Esophagus (tissue), 2 donors: ENCODE data around the gene WDFY4. TPM values are rescaled to one million over a fixed set of nuclear protein-coding genes. Genes with fewer than 3 reads are reported as not detected.

Experiments
- H3K27ac ChIP-seq, 2 donors: one replicate each; pipeline ENCODE4 v1.5.1; 2013; ENCODE audit warnings: low read depth in 2 of 2, mild to moderate bottlenecking in 2 of 2, inconsistent platforms in 1 of 2, low read length in 1 of 2, moderate library complexity in 1 of 2
- H3K27me3 ChIP-seq, 2 donors: one replicate each; pipeline ENCODE4 v1.6.1; 2013; ENCODE audit warnings: low read length in 2 of 2, control low read depth in 1 of 2, mild to moderate bottlenecking in 1 of 2; ENCODE audit not compliant: insufficient read depth in 2 of 2, control insufficient read depth in 1 of 2
- H3K36me3 ChIP-seq, 2 donors: one replicate each; pipeline ENCODE4 v1.6.1; 2013; ENCODE audit warnings: low read length in 1 of 2; ENCODE audit not compliant: control insufficient read depth in 2 of 2, insufficient read depth in 2 of 2
- H3K4me1 ChIP-seq, 2 donors: one replicate each; pipeline ENCODE4 v1.6.1; 2013; ENCODE audit warnings: low read length in 1 of 2; ENCODE audit not compliant: control insufficient read depth in 2 of 2, insufficient read depth in 2 of 2
- H3K4me3 ChIP-seq, 2 donors: one replicate each; pipeline ENCODE4 v1.5.1; 2013; ENCODE audit warnings: low read length in 2 of 2, mild to moderate bottlenecking in 2 of 2, low read depth in 1 of 2, moderate library complexity in 1 of 2
- H3K9me3 ChIP-seq, 2 donors: one replicate each; pipeline ENCODE4 v1.6.1; 2013; ENCODE audit warnings: mild to moderate bottlenecking in 2 of 2, low read depth in 1 of 2, low read length in 1 of 2, moderate library complexity in 1 of 2; ENCODE audit not compliant: control insufficient read depth in 2 of 2, insufficient read depth in 1 of 2
- WGBS, 2 donors: extraction: QIAGEN DNeasy Blood & Tissue Kit; methylation state at CpG; one replicate each; pipeline ENCODE4 v1.1.7; 2013; 5-methylcytosine and 5-hydroxymethylcytosine counted together
- polyA plus RNA-seq, 2 donors: library from polyadenylated mRNA; stranded (reverse); fragments of 200-250 nt; gene quantifications; one replicate each; pipeline ENCODE4 v1.2.3, GENCODE V29; 2013
- donor health status: healthy with polysubstance abuse.
- donor health status: Bipolar disorder and iron deficiency.

WDFY4 gene
- polyA plus RNA-seq, 2 donors: 0.43 to 0.79 TPM

DNA sequence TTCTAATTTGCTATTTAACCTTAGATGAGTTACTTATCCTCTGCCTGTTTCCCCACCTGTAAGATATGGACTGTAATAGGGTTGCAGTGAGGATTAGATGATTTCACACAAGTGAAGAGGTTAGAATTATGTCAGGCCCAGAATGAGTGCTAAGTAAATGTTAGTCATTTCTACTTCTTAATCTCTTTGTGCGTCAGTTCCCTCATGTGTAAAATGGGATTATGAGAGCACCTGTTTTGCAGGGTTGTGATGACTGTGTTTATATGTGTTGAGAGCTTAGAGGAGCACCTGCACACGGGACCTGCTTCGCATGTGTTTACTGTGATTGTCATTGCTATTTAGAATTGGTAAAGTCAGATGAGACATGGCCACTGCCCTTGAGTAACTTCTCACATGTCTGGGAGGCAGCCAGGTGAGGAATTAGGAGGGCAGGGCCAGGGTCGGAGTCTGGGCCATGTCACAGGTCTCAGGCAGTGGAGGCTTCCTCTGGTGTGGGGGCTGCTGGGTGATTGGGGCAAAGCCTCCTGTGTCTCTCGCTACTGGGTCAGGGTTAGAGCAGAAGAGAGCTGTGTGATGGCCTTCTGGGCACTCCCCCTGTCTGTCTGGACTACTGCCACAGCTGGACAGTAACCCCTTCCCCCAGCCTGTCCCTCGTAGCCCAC is 106.7 kb downstream of the WDFY4 start:
- Histone ChIP-seq H3K36me3 (no peaks in the 10 kb centered on the region), H3K4me1 (peaks cover 0 to 9% of the 10 kb centered on the region in 2 donors), H3K9me3 (no peaks in the 10 kb centered on the region), H3K27me3 (no peaks in the 10 kb centered on the region), H3K4me3 (no peak overlapping the region), H3K27ac (peak overlapping the region; percentile 55 to 74)
- WGBS, 2 donors: 67 to 69% methylated on average over 6 of the region's 6 CpGs

DNA sequence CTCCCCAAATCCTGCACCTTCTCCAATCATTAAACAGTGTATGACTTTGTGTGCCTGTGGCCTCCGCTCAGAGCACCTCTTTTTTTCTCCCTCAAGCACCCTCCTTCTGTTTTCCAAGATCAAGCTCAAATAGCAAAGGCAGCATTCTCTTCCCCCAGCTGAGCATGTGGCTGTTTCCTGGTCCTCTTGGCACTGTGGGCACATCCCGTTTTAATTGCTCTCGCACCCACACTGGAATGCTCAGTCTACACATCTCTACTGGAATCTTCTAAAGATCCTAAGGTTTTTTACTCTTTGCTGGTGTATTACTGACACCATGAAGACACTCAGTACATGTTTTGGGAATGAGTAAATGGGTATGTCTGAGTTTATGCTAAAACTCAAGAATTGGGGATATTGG is 107.4 kb downstream of the WDFY4 start:
- Histone ChIP-seq H3K4me1 (peaks cover 0 to 9% of the 10 kb centered on the region in 2 donors), H3K4me3 (no peak overlapping the region), H3K9me3 (no peaks in the 10 kb centered on the region), H3K36me3 (no peaks in the 10 kb centered on the region), H3K27ac (peak overlapping the region in 1 of 2 donors; percentile 74), H3K27me3 (no peaks in the 10 kb centered on the region)
- 67% methylated on average over 3 of the region's 3 CpGs for WGBS, 2 donors

DNA sequence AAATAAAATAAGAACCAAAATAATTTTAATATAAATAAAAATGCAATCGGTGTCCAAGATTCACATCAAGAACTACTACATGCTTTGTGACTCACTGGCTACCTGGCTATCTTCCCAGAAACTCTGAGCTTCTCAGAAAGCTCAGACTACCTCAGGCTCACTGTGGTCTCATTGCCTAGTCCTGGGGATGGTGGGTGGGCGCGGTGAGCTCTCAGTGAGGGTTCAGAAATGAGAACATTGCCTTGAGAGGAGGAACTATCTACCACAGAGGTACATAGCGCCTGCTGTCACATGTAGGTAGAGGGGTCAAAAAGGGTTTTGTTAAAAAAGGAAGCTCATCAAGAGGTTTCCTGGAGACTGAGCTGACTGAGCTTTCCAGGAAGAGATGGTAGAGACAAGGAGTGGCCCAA is 108.0 kb downstream of the WDFY4 start:
- Histone ChIP-seq H3K4me1 (peaks cover 0 to 9% of the 10 kb centered on the region in 2 donors), H3K9me3 (no peaks in the 10 kb centered on the region), H3K27me3 (no peaks in the 10 kb centered on the region), H3K4me3 (no peak overlapping the region), H3K36me3 (no peaks in the 10 kb centered on the region), H3K27ac (peak overlapping the region in 1 of 2 donors; percentile 57)
- 41 to 44% methylated on average over 4 of the region's 4 CpGs for WGBS, 2 donors

DNA sequence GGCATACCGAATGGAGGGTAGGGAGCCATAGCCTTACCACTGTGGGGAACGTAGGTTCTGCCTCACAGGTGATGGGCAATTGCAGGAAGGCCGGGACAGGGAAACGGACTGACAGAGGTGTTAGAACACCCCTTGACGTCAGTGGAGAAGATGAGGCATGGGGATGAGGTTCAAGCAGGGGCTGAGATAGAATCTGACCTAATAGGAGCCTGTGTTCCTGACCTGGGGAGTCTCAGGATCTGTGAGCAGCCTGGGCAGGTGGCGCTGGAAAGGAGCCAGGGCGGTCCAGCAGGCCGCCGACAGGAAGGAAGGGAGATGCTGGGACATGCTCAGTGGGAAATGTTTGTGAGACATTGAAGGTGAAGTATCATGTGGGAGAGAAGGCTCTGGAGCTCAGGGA is 109.4 kb downstream of the WDFY4 start:
- WGBS, 2 donors: 61 to 69% methylated on average over 9 of the region's 9 CpGs
- no peaks in the 10 kb centered on the region for H3K27me3 ChIP-seq
- H3K36me3 ChIP-seq: no peaks in the 10 kb centered on the region
- H3K4me1 ChIP-seq: peaks cover 0 to 9% of the 10 kb centered on the region in 2 donors
- no peak overlapping the region for H3K4me3 ChIP-seq
- H3K9me3 ChIP-seq: no peaks in the 10 kb centered on the region
- no peak overlapping the region for H3K27ac ChIP-seq

DNA sequence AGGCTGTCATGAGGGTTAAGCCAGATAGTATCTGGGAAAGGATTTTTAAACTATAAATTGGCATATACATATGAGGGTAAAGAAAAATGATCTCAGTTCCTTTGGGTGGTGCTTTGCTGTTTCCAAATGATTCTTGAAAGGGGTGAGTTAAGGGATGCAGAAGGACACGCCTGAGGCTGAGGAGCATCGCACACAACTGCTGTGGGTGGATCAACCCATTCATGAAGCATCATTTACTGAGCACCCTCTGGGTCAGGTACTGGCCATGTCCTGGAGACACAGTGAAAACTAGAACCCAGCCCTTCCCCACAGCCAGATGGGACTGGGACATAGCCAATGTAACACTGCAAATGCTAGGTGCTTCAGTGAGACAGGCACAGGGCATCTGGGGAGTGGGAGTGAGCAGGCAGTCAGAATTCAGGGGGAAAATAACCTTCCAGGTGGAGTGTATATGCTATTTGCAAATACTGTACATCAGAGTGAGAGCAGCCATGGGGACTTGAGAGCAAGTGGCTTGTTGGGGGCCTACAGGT is 112.1 kb downstream of the WDFY4 start:
- no peaks in the 10 kb centered on the region for H3K27me3 ChIP-seq
- H3K4me3 ChIP-seq: no peak overlapping the region
- no peaks in the 10 kb centered on the region for H3K9me3 ChIP-seq
- WGBS, 2 donors: 83 to 93% methylated on average over 2 of the region's 2 CpGs
- H3K36me3 ChIP-seq: no peaks in the 10 kb centered on the region
- peaks cover 0 to 5% of the 10 kb centered on the region in 2 donors for H3K4me1 ChIP-seq
- no peak overlapping the region for H3K27ac ChIP-seq

DNA sequence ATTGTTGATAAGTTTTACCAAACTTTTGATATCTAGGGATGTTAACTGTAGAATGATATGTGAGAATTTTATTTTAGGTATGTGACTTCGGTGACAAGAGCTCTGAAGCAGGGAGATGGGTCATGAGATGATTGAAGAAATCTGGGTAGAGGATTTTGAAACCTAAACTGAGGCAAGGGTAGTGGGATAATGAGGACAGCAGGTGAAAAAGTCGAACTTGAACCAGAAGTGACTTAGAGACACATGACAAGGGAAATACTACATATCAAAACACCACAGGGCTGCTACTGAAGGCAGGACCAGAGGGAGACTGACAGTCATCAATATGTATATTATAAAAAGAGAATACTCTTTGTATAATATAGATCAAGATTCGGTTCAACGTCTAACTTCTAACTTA is 113.2 kb downstream of the WDFY4 start:
- H3K27ac ChIP-seq: no peak overlapping the region
- H3K4me1 ChIP-seq: peaks cover 0 to 2% of the 10 kb centered on the region in 2 donors
- no peaks in the 10 kb centered on the region for H3K27me3 ChIP-seq
- no peak overlapping the region for H3K4me3 ChIP-seq
- no peaks in the 10 kb centered on the region for H3K9me3 ChIP-seq
- no peaks in the 10 kb centered on the region for H3K36me3 ChIP-seq
- WGBS, 2 donors: 82 to 89% methylated on average over 4 of the region's 4 CpGs

DNA sequence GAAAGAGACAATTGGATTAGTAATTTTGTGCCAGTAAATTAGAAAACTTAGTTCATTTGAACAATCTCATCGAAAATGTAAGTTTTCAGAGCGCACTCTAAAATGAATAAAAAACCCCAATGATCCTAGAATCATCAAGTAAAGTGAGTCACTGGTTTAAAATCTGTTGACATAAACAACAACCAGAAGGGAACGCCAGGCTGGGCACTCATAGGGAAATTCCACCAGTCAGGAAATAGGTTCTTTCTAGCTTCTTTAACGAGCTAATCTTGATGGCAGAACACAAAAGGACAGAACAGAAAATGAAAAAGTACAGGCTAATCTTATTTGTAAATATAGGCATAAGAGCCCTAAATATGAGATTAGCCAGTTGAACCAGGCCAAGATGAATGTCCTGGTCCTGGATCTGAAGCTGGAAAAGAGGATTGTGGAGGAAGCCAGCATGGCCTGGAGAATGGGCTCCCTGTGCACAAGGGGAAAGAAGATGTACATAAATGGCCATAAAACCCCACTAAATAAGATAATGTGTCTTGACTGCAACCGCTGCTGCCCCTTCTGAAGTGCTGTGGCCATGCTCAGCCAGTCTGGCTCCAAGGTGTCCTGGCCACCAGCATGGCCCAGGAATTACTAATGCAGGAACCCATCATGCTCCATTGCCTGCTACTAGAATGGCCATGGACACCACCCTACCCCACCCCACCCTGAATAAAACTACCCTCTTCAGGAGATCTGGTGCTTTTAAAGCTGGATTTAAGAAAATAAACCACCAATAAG is 114.0 kb downstream of the WDFY4 start:
- Histone ChIP-seq H3K4me3 (no peak overlapping the region), H3K36me3 (no peaks in the 10 kb centered on the region), H3K4me1 (peaks cover 0 to 2% of the 10 kb centered on the region in 2 donors), H3K27me3 (no peaks in the 10 kb centered on the region), H3K27ac (peak overlapping the region in 1 of 2 donors; percentile 71), H3K9me3 (no peaks in the 10 kb centered on the region)
- WGBS, 2 donors: 58 to 59% methylated on average over 5 of the region's 5 CpGs

DNA sequence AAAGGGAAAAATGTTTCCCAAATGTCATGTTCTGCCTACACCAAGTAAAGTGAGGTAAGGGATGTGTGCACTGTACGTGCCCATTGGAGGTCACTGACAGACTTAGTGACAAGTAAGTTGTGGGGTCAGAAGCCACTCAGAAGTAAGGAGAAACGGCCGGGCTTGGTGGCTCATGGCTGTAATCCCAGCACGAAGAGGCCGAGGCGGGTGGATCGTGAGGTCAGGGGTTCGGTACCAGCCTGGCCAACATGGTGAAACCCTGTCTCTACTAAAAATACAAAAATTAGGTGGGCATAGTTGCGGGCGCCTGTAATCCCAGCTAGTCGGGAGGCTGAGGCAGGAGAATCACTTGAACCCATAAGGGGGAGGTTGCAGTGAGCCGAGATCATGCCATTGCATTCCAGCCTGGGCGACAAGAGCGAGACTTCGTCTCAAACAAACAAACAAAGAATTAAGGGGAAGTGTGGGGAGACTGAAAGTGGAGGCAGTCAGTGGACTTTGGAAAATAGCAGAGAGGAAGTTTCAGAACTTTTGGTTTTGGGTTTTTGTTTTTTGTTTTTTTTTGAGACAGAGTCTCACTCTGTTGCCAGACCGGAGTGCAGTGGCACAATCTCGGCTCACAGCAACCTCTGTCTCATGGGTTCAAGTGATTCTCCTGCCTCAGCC is 114.8 kb downstream of the WDFY4 start:
- WGBS, 2 donors: 89 to 90% methylated on average over 17 of the region's 17 CpGs
- H3K4me1 ChIP-seq: peaks cover 0 to 2% of the 10 kb centered on the region in 2 donors
- H3K4me3 ChIP-seq: no peak overlapping the region
- H3K27ac ChIP-seq: no peak overlapping the region
- no peaks in the 10 kb centered on the region for H3K9me3 ChIP-seq
- no peaks in the 10 kb centered on the region for H3K36me3 ChIP-seq
- no peaks in the 10 kb centered on the region for H3K27me3 ChIP-seq

DNA sequence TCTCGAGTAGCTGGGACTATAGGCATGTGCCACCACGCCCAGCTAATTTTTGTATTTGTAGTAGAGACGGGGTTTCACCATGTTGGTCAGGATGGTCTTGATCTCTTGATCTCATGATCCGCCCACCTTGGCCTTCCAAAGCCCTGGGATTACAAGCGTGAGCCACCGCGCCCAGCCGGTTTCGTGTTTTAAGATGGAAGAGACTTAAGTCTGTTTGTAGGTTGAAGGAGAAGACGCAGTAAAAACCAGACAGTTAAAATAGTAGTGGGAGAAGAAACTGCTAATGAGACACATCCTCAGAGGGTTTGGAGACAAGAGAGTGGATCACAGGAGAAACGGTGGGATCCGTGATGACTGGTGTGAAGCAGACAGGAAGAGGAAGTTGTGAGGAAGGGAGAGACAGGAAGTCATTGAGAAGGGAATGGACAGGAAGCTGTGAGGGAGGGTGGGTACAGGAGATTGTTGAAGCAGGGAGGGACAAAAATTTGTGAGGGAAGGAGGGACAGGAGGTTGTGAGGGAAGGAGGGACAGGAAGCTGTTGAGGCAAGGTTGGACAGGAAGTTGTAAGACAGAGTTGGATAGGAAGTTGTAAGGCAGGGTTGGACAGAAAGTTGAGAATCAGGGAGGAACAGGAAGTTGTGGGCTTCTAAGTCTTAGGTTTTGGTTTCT is 115.5 kb downstream of the WDFY4 start:
- Histone ChIP-seq H3K27me3 (no peaks in the 10 kb centered on the region), H3K27ac (peak overlapping the region in 1 of 2 donors; percentile 45), H3K4me1 (peaks cover 0 to 2% of the 10 kb centered on the region in 2 donors), H3K36me3 (no peaks in the 10 kb centered on the region), H3K9me3 (no peaks in the 10 kb centered on the region), H3K4me3 (no peak overlapping the region)
- 80 to 85% methylated on average over 12 of the region's 12 CpGs for WGBS, 2 donors
